HG03342 (cell line): ENCODE results near the gene CXCL12.

Source experiments
- ATAC-seq: cut with Tn5 transposase; IDR thresholded peaks from one replicate; pipeline ENCODE4 v1.9.1; 2021; ENCODE audit warnings: mild to moderate bottlenecking, moderate library complexity; ENCODE audit not compliant: unreplicated experiment

The CXCL12 gene

DNA sequence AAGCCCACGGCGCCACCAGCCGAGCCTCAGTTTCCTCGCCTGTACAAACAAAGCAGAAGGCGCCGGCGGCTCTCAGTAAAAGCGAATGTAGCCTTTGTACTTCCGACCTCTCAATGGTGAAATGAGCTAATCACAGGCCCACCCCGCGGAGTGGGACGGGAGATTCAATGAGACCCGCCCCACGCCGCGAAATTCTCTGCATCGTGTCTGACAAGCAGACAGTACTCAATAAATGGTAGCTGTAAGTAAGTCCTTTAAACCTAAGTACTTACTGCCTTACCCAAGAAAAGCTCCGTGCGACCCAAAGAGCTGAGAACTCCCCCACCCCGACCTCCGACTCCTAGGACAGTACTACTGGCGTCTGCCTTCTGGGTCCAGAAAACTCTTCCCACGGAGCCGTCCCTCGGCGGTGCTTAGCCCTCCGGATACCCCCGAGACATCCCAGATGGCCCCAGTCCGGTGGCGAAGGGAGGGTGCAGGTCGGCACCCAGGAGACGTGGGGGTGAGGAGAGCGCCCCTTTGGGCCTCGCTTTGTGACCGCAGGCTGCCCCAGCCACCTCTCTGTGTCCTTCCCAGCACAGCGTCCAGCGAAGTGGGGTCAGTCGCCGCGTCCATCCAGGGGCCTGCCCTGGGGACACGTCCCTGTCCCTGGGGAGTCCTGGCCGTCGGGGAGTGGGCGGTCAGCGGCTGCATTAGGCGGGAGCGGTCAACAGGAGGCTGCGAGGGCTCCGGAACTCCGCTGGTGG lies 972 bp upstream of the CXCL12 start:
- ATAC-seq = no peak

- ATAC-seq = no peak
Measured at GRCh38 chr10:44384601-44385025, 284 bp downstream of the CXCL12 start.

DNA sequence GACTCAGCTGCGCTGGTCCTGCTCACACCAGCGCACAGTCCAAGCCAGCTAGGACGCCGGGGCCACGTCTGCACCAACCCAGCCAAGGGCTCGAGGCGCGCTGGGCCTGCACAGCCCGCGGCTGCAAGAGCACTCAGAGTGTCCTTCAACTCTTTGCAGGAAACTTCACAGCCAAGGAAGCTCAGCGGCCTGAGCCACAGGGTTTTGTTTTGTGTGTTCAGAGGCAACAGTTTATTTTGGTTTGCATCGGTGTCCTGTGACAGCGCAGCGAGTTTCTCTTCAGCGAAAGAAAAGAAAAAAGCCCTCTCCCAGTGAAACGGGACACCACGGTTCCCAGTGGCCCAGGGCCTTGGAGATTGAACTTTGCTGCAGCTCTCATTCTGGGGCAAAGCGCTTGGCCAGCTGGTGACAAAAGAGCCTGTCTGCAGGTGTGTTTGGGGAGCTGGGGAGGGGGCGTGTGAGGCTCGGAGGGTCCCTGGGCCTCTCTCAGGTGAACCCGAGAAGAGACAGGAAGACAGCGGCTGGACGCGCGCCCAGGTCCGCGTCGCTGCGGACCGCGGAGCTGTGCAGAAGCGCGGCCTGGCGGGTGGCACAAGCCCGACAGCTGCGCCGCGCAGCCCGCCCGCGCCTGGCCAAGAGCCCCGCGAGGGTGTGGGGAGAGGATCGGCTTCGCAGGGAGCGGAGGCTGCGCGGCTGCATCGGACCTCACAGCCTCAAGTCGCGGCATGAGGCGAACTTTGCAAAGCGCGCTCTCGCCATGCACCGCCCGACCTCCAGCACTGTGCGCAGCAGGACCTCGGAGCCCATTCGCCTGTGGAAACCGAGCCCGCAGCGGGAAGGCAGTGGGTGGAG lies 922 bp downstream of the CXCL12 start:
- no peak for ATAC-seq

DNA sequence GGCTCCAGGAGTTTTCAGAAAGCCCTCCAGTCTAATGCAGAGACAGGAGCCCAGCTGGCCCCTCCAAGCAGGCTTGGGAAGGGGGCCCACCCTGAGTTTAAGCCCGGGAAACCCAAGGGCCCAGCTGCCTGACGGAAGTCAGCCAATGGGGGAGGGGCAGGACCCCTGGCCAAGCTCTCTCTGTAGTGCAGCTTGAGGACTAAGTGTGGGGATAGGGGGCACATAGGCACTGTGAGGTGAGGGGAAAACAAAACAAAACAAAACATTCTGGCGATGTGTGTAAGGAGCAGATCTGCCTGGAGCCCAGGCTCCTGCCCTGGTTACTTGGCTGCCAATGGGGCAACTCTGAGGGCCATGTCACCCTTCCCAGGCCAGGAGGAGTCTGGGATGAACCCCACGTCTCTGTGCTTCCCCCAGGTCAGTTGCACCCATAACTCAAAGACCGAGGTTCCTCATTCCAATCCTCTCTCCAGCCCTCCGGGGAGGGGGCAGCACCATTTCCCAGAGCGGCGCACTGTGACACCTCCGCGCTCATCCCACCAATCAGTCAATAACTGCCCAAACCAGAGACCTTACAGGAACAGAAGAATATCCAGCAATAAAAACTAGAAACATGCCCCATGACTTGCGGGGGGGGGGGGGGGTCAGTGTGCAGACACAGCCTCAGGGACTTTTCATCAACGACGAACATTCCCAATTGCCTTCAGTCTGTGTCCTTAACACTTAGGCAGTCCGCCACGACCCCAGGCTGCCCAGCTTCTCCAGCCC lies 1.7 kb downstream of the CXCL12 start:
- ATAC-seq = no peak

DNA sequence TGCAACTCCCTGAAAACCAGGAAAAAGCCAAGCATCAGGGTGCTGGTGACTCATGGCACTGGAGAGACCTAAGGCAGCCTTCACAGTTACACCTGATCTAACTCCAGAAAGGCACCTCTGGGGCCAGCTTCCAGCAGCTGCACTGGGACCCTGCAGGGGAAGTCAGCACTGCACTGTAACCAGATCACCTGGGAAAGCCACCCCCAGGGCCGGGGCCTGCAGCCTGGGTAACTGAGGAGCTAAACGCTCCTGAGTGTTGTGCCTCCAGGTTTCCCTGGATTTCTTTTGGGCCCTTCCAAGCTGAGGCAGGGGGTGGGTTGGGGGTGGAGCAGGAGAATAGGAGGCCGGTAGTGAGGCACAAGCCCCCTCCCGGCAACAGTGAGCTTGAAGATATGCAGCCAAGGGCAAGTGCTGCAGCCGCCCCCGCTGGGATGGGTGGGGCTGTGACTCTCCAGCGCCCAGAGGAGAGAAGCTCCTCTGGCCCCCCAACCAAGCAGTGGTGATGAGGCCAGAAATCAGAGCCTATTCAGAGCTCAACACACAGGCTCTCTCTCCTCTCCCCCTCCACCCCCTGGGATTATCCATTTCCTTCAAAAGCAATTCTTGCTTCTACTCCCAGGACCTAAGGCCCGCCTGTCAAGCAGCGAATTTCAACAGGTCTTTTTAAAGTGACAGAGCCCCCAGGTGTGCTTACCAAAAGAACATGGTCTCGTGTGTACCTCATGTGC lies 2.6 kb downstream of the CXCL12 start:
- no peak for ATAC-seq

GRCh38 chr10:44380829-44381600 lies 3.9 kb downstream of the CXCL12 start:
- ATAC-seq = no peak

- no peak for ATAC-seq
Measured at GRCh38 chr10:44379907-44380306, 5.0 kb downstream of the CXCL12 start.

DNA sequence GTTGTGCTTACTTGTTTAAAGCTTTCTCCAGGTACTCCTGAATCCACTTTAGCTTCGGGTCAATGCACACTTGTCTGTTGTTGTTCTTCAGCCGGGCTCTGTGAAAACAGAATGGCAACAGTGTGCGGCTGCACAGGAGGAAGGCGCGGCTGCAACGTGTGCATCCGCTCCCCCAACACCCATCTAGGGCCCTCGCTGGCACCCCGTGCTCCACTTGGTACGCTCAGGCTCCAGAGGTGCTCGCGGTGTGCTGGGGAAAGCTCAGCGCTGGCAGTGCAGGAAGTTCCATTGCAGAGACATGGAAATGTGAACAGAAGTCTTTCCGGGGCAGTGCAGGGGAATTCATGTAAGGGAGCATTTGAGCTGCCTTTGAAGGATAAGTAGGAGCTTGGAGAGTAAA lies 6.3 kb downstream of the CXCL12 start:
- no peak for ATAC-seq

DNA sequence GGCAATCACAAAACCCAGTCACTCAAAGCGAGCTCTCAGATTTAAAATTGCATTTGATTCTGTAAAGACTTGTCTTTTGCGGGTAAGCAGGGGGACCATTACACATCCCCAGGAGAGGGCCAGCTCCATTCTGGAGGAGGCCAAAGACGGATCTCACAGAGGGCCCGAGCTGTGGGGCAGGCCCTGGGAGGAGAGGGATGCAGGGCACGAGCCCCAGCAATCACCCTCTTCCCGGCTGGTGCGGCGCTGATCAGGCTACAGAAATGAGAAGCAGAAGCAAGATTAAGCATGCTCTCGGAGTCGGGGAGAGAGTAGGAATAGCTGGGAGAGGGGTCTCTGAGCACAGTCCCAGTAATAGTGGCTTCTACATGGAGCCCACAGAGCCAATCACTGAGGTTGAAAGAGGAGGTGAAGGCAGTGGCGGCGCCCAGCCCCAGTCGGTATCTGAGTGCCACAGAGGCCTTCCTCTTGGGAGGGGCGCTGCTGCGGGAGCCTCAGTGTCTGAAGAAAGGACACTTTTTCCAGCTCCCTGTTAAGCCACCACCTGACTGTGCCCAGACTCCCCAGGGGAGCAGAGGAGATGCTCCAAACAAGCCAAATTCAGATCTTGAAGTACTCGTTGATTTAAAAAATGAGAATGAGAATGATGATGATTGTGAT lies 7.1 kb downstream of the CXCL12 start:
- no peak for ATAC-seq

DNA sequence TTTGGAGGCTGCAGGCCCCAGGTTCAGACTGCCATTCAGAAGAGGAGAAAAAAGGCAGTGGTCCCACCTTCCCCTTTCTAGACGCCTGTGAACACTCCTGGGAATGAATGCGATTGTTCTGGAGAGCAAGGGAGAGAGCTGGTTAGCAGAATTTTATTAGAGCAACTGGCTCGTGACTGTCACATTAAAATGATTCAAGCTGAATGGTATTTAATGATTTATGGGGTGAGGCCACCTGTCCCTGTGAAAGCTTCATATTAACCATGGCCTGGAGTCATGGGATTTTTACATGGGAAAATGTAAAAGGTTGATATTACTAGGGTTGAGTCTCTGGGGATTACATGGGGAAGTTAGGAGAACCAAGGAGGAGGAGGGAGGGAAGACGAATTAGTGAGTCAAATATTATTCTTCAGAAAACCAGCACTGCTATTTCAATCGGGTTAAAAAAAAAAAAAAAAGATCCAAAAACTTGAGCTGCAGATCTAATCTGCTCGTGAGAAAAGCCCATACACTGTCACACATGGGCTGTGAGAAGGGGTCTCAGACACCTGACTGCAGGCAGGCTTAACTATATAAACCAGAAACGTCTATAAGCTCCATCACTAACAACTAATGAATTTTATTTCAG lies 8.3 kb downstream of the CXCL12 start:
- ATAC-seq = no peak

GRCh38 chr10:44374155-44374554 lies 10.7 kb downstream of the CXCL12 start:
- no peak for ATAC-seq

DNA sequence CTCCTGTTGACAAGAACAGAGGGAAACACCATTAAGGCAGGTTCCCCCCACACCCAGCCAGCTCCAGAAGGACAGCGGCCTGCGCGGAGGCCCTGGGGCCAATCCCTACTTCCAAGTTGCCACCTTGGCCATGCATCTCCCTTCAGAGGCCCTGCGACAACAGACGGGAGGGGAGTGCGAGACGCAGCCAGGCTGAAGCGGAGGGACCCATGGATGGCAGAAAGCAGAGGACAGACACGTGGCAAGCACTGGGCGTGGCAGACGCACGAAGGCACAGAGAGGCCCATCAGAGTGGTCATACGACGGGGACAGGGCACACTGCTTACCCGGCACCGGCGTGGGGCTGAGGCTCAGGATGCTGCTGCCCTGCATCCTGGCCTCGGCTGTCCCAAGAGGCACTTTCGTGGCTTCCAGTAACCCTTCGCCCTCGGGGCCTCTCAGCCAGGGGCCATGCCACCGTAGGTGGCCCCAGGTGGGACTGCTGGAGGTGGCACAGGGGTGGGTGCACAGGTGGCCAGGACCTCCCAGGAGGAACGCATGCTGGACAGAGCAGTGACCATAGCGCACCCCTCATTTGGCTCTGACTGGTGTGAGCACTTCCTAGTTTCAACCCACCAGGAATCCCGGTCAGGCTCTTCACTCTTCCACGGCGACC lies 11.4 kb downstream of the CXCL12 start:
- ATAC-seq = no peak

DNA sequence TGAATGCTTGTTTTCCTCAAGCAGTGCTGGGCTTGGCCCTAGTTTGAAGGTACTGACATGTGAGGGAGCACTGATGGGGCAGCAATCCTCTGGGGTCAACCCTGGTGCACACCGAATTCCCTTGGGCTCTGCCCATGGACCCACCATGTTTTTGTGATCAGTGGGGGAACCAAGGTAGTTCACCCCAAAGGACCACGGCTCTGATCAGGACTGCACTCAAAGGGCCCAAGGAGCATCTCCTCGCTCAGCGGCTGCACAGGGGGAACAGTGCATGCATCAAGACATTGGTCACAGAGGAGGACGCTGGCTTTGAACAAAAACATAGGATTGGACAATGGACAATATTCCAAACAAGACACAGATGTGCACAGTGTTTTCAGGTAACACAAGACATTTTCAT lies 12.7 kb downstream of the CXCL12 start:
- no peak for ATAC-seq

- no peak for ATAC-seq
Measured at GRCh38 chr10:44370731-44371248, 14.1 kb downstream of the CXCL12 start.

DNA sequence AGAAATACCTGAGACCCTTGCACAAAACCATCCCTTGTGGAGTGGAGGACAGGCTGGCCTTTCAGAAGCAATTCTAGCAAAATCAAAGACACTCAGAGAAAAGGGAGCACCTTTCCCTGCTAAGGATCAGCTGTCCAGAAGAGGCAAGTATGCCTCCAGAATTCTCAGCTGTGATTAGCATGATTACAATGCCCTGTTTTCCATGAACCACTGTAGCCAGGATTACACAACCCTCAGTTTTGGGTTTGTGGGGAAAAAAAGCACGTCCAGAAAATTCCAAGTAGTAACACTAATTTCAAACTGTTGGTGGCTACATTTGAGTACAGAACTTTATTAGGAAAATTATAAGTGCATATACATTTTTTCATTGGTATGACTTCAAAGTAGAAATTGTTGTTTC lies 15.0 kb downstream of the CXCL12 start:
- no peak for ATAC-seq

DNA sequence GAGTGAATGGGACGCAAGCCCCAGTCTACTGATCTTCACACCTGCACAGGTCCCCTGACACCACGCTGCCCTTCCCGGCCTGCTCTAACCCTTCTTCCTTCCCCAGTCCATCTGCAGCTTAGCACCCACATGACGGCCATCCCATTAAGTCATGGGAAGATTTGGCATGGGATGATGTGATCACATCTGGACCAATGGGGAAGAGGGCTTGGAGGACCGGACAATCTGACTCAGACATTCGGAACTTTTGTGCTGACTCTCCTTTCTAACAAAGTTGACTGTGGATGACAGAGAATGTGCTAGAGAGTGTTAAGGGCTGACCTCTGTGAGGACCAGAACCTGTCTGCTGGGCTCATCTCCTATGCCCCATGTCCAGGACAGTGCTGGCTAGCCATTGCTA lies 15.6 kb downstream of the CXCL12 start:
- ATAC-seq = no peak

DNA sequence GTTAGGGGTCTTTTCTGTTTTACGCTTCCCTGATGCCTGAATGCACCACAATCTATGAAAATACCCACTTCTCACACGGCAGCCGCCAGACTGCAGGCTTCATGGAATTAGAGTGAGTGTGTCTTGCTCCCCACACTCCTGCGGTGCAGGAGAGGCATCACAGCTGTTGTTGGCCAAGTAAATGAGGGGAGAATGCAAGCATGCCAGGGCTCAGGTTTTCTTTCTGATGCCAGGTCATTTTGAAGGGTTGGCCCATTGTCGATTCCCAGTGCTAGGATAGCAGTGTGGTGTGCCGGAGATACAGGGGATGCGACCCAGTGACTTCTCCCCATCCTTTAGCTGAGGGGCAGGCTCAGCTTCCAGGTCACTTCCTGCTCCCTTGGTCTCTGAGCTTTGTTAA lies 16.3 kb downstream of the CXCL12 start:
- no peak for ATAC-seq

DNA sequence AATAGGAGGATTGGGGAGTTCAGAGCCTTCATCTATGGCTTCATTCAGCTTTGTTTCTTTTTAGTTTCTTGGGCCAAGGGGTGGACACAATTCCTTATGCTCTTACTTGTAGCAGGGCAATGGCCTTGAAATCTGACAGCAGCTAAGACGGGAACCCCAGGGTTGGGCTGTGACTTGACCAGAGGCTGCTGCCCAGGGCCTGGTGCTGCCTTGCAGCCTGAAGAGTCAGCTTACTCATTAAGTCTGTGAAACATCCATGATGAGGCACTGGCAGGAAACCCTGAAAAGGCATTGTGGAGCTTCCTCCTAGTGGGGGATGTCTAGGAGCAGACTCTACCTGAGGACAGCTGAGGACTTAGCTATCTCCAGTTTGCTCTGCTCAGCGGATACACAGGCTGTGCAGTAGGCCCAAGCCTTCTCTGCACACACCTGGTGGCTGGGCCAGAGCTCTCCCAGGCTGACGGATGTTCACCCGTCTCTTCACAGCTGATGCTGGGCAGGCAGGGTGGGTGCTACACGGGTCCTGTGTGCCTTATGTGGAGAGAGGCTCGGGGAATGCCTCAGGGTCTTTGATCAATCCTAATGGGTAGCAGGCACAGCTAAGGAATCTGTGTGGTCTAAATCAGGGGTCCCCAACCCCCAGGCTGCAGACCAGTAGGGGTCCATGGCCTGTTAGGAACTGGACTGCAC lies 17.8 kb downstream of the CXCL12 start:
- ATAC-seq = no peak
